Astrocyte (in vitro differentiated cells and primary cell): ENCODE results near the gene NKAIN2. TPM values are rescaled to one million over a fixed set of nuclear protein-coding genes. Genes with fewer than 3 reads are reported as not detected.

Source experiments
- DNase-seq: peaks from one replicate; pipeline ENCODE4 v3.0.0-alpha.2; 2010; ENCODE audit warnings: low read depth
- FAIRE-seq: peaks from 2 replicates; lab custom pipeline; 2011; peaks lifted over from hg19 to GRCh38; lab: Jason Lieb, UNC
- H2AFZ ChIP-seq: 2 replicates; pipeline ENCODE4 v1.6.0; 2012; ENCODE audit warnings: low read depth, low read length, inconsistent platforms
- H3K27ac ChIP-seq: 2 replicates; pipeline ENCODE4 v1.5.1; 2011; ENCODE audit warnings: low read depth, low read length, inconsistent platforms
- H3K27me3 ChIP-seq: 2 replicates; pipeline ENCODE4 v1.6.0; 2011; ENCODE audit warnings: low read length, inconsistent platforms; ENCODE audit not compliant: insufficient read depth
- H3K36me3 ChIP-seq: 2 replicates; pipeline ENCODE4 v1.5.1; 2011; ENCODE audit warnings: low read length, inconsistent platforms; ENCODE audit not compliant: insufficient read depth
- H3K4me1 ChIP-seq: 2 replicates; pipeline ENCODE4 v1.5.1; 2011; ENCODE audit warnings: low read length, inconsistent platforms; ENCODE audit not compliant: insufficient read depth
- H3K4me2 ChIP-seq: 2 replicates; pipeline ENCODE4 v1.6.0; 2012; ENCODE audit warnings: low read length, inconsistent platforms
- H3K4me3 ChIP-seq: 2 replicates; pipeline ENCODE4 v1.5.1; 2011; ENCODE audit warnings: low read depth, mild to moderate bottlenecking, low read length, inconsistent platforms; ENCODE audit not compliant: insufficient read depth
- H3K79me2 ChIP-seq: 2 replicates; pipeline ENCODE4 v1.6.0; 2012; ENCODE audit warnings: mild to moderate bottlenecking, low read length, inconsistent platforms; ENCODE audit not compliant: insufficient read depth
- H3K9ac ChIP-seq: 2 replicates; pipeline ENCODE4 v1.6.0; 2012; ENCODE audit warnings: mild to moderate bottlenecking, low read length, inconsistent platforms
- H3K9me3 ChIP-seq: 2 replicates; pipeline ENCODE4 v1.5.1; 2012; ENCODE audit warnings: low read depth, mild to moderate bottlenecking, low read length, inconsistent platforms; ENCODE audit not compliant: insufficient read depth
- H4K20me1 ChIP-seq: 2 replicates; pipeline ENCODE4 v1.6.0; 2012; ENCODE audit warnings: low read length, inconsistent platforms; ENCODE audit not compliant: insufficient read depth
- H3K27ac Mint-ChIP-seq: one replicate; pipeline ENCODE4 v1.8.0; 2021; ENCODE audit warnings: mild to moderate bottlenecking, mixed read lengths; ENCODE audit not compliant: unreplicated experiment
- H3K27me3 Mint-ChIP-seq: one replicate; pipeline ENCODE4 v1.8.0; 2021; ENCODE audit warnings: low read depth, mixed read lengths; ENCODE audit not compliant: unreplicated experiment
- H3K36me3 Mint-ChIP-seq: one replicate; pipeline ENCODE4 v1.8.0; 2021; ENCODE audit warnings: low read depth, mixed read lengths; ENCODE audit not compliant: unreplicated experiment
- H3K4me1 Mint-ChIP-seq: one replicate; pipeline ENCODE4 v1.8.0; 2021; ENCODE audit warnings: low read depth, mixed read lengths; ENCODE audit not compliant: unreplicated experiment
- H3K4me3 Mint-ChIP-seq: one replicate; pipeline ENCODE4 v1.8.0; 2021; ENCODE audit warnings: mild to moderate bottlenecking, moderate library complexity, mixed read lengths; ENCODE audit not compliant: unreplicated experiment
- H3K9me3 Mint-ChIP-seq: one replicate; pipeline ENCODE4 v1.8.0; 2021; ENCODE audit warnings: mild to moderate bottlenecking, mixed read lengths; ENCODE audit not compliant: unreplicated experiment
- EZH2 ChIP-seq: IDR thresholded peaks from 2 replicates; pipeline ENCODE4 v1.6.1; 2012; ENCODE audit warnings: mild to moderate bottlenecking, low read length, inconsistent platforms; ENCODE audit not compliant: insufficient read depth
- total RNA-seq: library from RNA; stranded (reverse); gene quantifications from 2 replicates; pipeline ENCODE4 v1.2.1, GENCODE V29; 2021
- TF ChIP-seq, protein P1 (sequence below): IDR thresholded peaks from 2 replicates; pipeline ENCODE4 v1.5.1; 2011; ENCODE audit warnings: low read depth, mild to moderate bottlenecking, inconsistent platforms, low read length, moderate library complexity; ENCODE audit not compliant: insufficient read depth

NKAIN2 gene
- total RNA-seq, 1 donor from 2014 or later = 0.07 TPM

GRCh38 chr6:124658053-124658452 lies 854.4 kb downstream of the NKAIN2 start:
- no peak overlapping the region for H2AFZ ChIP-seq

GRCh38 chr6:124659427-124659826 lies 855.8 kb downstream of the NKAIN2 start:
- Mint-ChIP-seq H3K36me3 (no peaks in the 10 kb centered on the region), H3K9me3 (no peaks in the 10 kb centered on the region), H3K27ac (no peak overlapping the region), H3K27me3 (no peaks in the 10 kb centered on the region), H3K4me3 (no peak overlapping the region), H3K4me1 (no peaks in the 10 kb centered on the region)
- FAIRE-seq (no peak), DNase-seq (no peak)
- Histone ChIP-seq H3K9me3 (no peaks in the 10 kb centered on the region), H3K4me1 (no peaks in the 10 kb centered on the region), H3K36me3 (no peaks in the 10 kb centered on the region), H3K4me3 (no peak overlapping the region), H3K9ac (no peak overlapping the region), H3K27me3 (no peaks in the 10 kb centered on the region), H4K20me1 (no peaks in the 10 kb centered on the region), H3K79me2 (no peaks in the 10 kb centered on the region), H3K4me2 (no peak overlapping the region), H2AFZ (no peak overlapping the region), H3K27ac (no peak overlapping the region)
- TF ChIP-seq, protein P1, sequence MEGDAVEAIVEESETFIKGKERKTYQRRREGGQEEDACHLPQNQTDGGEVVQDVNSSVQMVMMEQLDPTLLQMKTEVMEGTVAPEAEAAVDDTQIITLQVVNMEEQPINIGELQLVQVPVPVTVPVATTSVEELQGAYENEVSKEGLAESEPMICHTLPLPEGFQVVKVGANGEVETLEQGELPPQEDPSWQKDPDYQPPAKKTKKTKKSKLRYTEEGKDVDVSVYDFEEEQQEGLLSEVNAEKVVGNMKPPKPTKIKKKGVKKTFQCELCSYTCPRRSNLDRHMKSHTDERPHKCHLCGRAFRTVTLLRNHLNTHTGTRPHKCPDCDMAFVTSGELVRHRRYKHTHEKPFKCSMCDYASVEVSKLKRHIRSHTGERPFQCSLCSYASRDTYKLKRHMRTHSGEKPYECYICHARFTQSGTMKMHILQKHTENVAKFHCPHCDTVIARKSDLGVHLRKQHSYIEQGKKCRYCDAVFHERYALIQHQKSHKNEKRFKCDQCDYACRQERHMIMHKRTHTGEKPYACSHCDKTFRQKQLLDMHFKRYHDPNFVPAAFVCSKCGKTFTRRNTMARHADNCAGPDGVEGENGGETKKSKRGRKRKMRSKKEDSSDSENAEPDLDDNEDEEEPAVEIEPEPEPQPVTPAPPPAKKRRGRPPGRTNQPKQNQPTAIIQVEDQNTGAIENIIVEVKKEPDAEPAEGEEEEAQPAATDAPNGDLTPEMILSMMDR = no peak

More at GRCh38 chr6:124658053-124658452, 854.4 kb downstream of the NKAIN2 start:
- H3K4me1 ChIP-seq = no peaks in the 10 kb centered on the region
- no peak overlapping the region for H3K4me3 ChIP-seq
- no peak overlapping the region for H3K27ac ChIP-seq
- H3K9me3 ChIP-seq = no peaks in the 10 kb centered on the region
- H3K4me1 Mint-ChIP-seq = no peaks in the 10 kb centered on the region
- no peaks in the 10 kb centered on the region for H3K79me2 ChIP-seq
- H3K4me3 Mint-ChIP-seq = no peak overlapping the region
- DNase-seq = no peak
- H3K9me3 Mint-ChIP-seq = no peaks in the 10 kb centered on the region
- no peaks in the 10 kb centered on the region for H3K27me3 ChIP-seq
- no peaks in the 10 kb centered on the region for H4K20me1 ChIP-seq
- no peak overlapping the region for H3K27ac Mint-ChIP-seq
- H3K36me3 ChIP-seq = no peaks in the 10 kb centered on the region
- H3K9ac ChIP-seq = no peak overlapping the region
- FAIRE-seq = no peak
- no peaks in the 10 kb centered on the region for H3K36me3 Mint-ChIP-seq
- TF ChIP-seq EZH2 = no peak
- TF ChIP-seq, protein P1 = no peak
- no peaks in the 10 kb centered on the region for H3K27me3 Mint-ChIP-seq
- H3K4me2 ChIP-seq = no peak overlapping the region

DNA sequence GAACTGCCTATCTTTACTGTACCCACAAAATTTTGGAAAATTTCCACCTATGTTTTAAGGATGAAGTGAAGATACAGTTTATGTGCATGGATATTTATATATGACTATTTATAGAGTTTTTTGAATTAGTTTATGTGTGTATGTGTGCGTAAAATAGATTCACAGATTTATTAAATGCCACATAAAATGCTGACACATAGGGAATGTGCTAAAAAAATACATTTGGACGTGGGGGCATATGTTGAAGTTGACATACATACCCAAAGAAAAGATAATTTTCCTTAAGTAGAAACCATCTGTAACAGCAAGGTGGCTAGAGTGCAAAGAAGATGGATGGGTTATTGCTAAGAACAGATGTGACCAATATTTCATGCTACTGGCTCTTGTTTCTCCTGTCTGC lies 856.5 kb downstream of the NKAIN2 start:
- H3K4me2 ChIP-seq = no peak overlapping the region
- no peak overlapping the region for H3K9ac ChIP-seq
- no peaks in the 10 kb centered on the region for H3K27me3 ChIP-seq
- FAIRE-seq (no peak), DNase-seq (no peak)
- TF ChIP-seq EZH2 = no peak
- TF ChIP-seq, protein P1 = no peak
- H3K27ac Mint-ChIP-seq = no peak overlapping the region
- no peak overlapping the region for H2AFZ ChIP-seq
- H3K4me1 ChIP-seq = no peaks in the 10 kb centered on the region
- no peaks in the 10 kb centered on the region for H3K9me3 Mint-ChIP-seq
- H3K36me3 Mint-ChIP-seq = no peaks in the 10 kb centered on the region
- no peak overlapping the region for H3K27ac ChIP-seq
- no peaks in the 10 kb centered on the region for H3K36me3 ChIP-seq
- no peaks in the 10 kb centered on the region for H3K79me2 ChIP-seq
- no peak overlapping the region for H3K4me3 ChIP-seq
- H4K20me1 ChIP-seq = no peaks in the 10 kb centered on the region
- no peaks in the 10 kb centered on the region for H3K9me3 ChIP-seq
- H3K4me3 Mint-ChIP-seq = no peak overlapping the region
- no peaks in the 10 kb centered on the region for H3K27me3 Mint-ChIP-seq
- H3K4me1 Mint-ChIP-seq = no peaks in the 10 kb centered on the region
